Progenitor cell of endocrine pancreas (in vitro differentiated cells): ENCODE data around the gene SCO2. TPM values are rescaled to one million over a fixed set of nuclear protein-coding genes. Genes with fewer than 3 reads are reported as not detected.

Experiments
- DNase-seq: peaks from one replicate; pipeline ENCODE4 v3.0.0; 2021; ENCODE audit warnings: low spot score; ENCODE audit not compliant: unreplicated experiment
- H3K27ac Mint-ChIP-seq: 2 replicates; pipeline ENCODE4 v1.8.0; 2021; ENCODE audit warnings: mild to moderate bottlenecking, moderate library complexity, mixed read lengths
- H3K27me3 Mint-ChIP-seq: 2 replicates; pipeline ENCODE4 v1.8.0; 2021; ENCODE audit warnings: mixed read lengths
- H3K36me3 Mint-ChIP-seq: 2 replicates; pipeline ENCODE4 v1.8.0; 2022; ENCODE audit warnings: mixed read lengths; ENCODE audit not compliant: insufficient read depth
- H3K4me1 Mint-ChIP-seq: 2 replicates; pipeline ENCODE4 v1.8.0; 2021; ENCODE audit warnings: low read depth, mixed read lengths
- H3K4me3 Mint-ChIP-seq: 2 replicates; pipeline ENCODE4 v1.8.0; 2021; ENCODE audit warnings: low read depth, mild to moderate bottlenecking, moderate library complexity, mixed read lengths
- H3K9me3 Mint-ChIP-seq: 2 replicates; pipeline ENCODE4 v1.8.0; 2021; ENCODE audit warnings: low read depth, mixed read lengths
- CTCF ChIP-seq: fragments of 200-600 bp; sonication (generic); IDR thresholded peaks from one replicate; pipeline ENCODE4 v1.5.0; 2021; ENCODE audit warnings: antibody characterized with exemption, mild to moderate bottlenecking; ENCODE audit not compliant: unreplicated experiment
- total RNA-seq: library from RNA; stranded (reverse); gene quantifications from 2 replicates; pipeline ENCODE4 v1.2.1, GENCODE V29; 2021

SCO2 gene
- total RNA-seq, 1 donor from 2014 or later: 3.7 TPM

- Mint-ChIP-seq H3K9me3 (no peaks in the 10 kb centered on the region), H3K4me3 (no peak overlapping the region), H3K27ac (no peak overlapping the region), H3K4me1 (peaks cover 8% of the 10 kb centered on the region), H3K27me3 (no peaks in the 10 kb centered on the region), H3K36me3 (peaks cover 6% of the 10 kb centered on the region)
- DNase-seq: no peak
- no peak for TF ChIP-seq CTCF
These were observed 42.4 kb upstream of the SCO2 start for GRCh38 chr22:50567721-50568252.

GRCh38 chr22:50564289-50564688 is 38.9 kb upstream of the SCO2 start:
- no peak for DNase-seq
- no peak for TF ChIP-seq CTCF
- Mint-ChIP-seq H3K27ac (no peak overlapping the region), H3K9me3 (no peaks in the 10 kb centered on the region), H3K4me3 (no peak overlapping the region), H3K4me1 (peaks cover 8% of the 10 kb centered on the region), H3K27me3 (peaks cover 22% of the 10 kb centered on the region), H3K36me3 (peaks cover under 1% of the 10 kb centered on the region)

- no peak for DNase-seq
- peak overlapping the region; percentile 89 for H3K27ac Mint-ChIP-seq
- H3K4me3 Mint-ChIP-seq: peak overlapping the region; percentile 86
- peaks cover 8% of the 10 kb centered on the region for H3K4me1 Mint-ChIP-seq
- H3K36me3 Mint-ChIP-seq: no peaks in the 10 kb centered on the region
- TF ChIP-seq CTCF: no peak
- peaks cover 28% of the 10 kb centered on the region for H3K27me3 Mint-ChIP-seq
- no peaks in the 10 kb centered on the region for H3K9me3 Mint-ChIP-seq
These were observed 38.2 kb upstream of the SCO2 start for GRCh38 chr22:50563413-50564160.

GRCh38 chr22:50562523-50563412 is 37.4 kb upstream of the SCO2 start, which contains the start of gene SYCE3:
Gene SYCE3, minus strand, starts transcription at chr22:50562919. Its CDS starts 6,514 bp downstream, at chr22:50556405.
- no peaks in the 10 kb centered on the region for H3K9me3 Mint-ChIP-seq
- H3K27ac Mint-ChIP-seq: peak within 1 kb of the TSS; percentile 89
- peak; percentile 99 for DNase-seq
- peak; percentile 98 for TF ChIP-seq CTCF
- peaks cover 8% of the 10 kb centered on the region for H3K4me1 Mint-ChIP-seq
- H3K27me3 Mint-ChIP-seq: peaks cover 31% of the 10 kb centered on the region
- H3K36me3 Mint-ChIP-seq: no peaks in the 10 kb centered on the region
- H3K4me3 Mint-ChIP-seq: peak within 1 kb of the TSS; percentile 86
